Right renal pelvis (tissue), 4 donors: ENCODE data around the gene UIMC1. TPM values are rescaled to one million over a fixed set of nuclear protein-coding genes. Genes with fewer than 3 reads are reported as not detected.

Experiments
- DNase-seq, 4 donors: peaks; one replicate each; pipeline ENCODE4 v3.0.0-alpha.2; 2013; ENCODE audit warnings: low read depth in 4 of 4, low spot score in 3 of 4, missing footprints in 1 of 4
- polyA plus RNA-seq, 4 donors: library from polyadenylated mRNA; unstranded; fragments of 120-200 nt; gene quantifications; one replicate each; pipeline ENCODE4 v1.2.1, GENCODE V29; 2013; ENCODE audit not compliant: insufficient read length in 4 of 4

Gene UIMC1
- polyA plus RNA-seq, 4 donors = 36.7 to 42.4 (median 39.0) TPM

- no peak for DNase-seq
Measured at GRCh38 chr5:176888016-176888864, 118.3 kb downstream of the UIMC1 start.

- DNase-seq = no peak
Measured at GRCh38 chr5:176887252-176887849, 119.2 kb downstream of the UIMC1 start.

- DNase-seq = no peak
Measured at GRCh38 chr5:176886336-176887251, 120.0 kb downstream of the UIMC1 start.

- no peak for DNase-seq
Measured at GRCh38 chr5:176884571-176884890, 122.0 kb downstream of the UIMC1 start.

- DNase-seq = no peak
Measured at GRCh38 chr5:176883700-176884570, 122.6 kb downstream of the UIMC1 start.

GRCh38 chr5:176882567-176882903, 124.0 kb downstream of the UIMC1 start:
- no peak for DNase-seq

- no peak for DNase-seq
Measured at GRCh38 chr5:176881816-176882566, 124.6 kb downstream of the UIMC1 start.

GRCh38 chr5:176881021-176881749, 125.4 kb downstream of the UIMC1 start:
- no peak for DNase-seq

GRCh38 chr5:176880366-176881020, 126.1 kb downstream of the UIMC1 start:
- DNase-seq = no peak

- no peak for DNase-seq
Measured at GRCh38 chr5:176879663-176880361, 126.8 kb downstream of the UIMC1 start.

GRCh38 chr5:176878906-176879662, 127.5 kb downstream of the UIMC1 start:
- DNase-seq = no peak

- no peak for DNase-seq
Measured at GRCh38 chr5:176878463-176878862, 128.1 kb downstream of the UIMC1 start.

- no peak for DNase-seq
Measured at GRCh38 chr5:176877793-176878331, 128.7 kb downstream of the UIMC1 start.

- no peak for DNase-seq
Measured at GRCh38 chr5:176876506-176877431, 129.8 kb downstream of the UIMC1 start.

- DNase-seq = no peak
Measured at GRCh38 chr5:176875783-176876505, 130.6 kb downstream of the UIMC1 start.
